Measurements from ENCODE around the gene ABCC5.

ABCC5 gene

DNA sequence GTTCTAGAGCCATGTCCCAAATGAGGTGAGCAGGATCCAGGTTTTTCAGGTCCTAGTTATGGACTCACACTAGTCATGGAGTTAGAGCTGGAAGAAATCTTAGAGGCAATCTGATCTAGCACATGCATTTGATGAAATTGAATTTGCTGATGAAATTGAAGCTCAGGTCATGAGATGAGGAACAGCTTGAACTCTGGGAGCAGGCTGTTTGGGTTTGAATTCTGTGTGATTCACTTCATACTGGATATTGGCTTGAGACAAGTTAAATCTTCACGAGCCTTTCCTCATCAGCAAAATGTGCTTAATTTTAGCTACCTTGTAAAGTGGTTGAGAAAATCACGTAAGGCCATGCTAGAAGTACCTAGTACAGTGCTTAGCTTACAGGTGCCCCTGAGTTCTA, 99.5 kb downstream of the ABCC5 start:
- no peak for DNase-seq

DNA sequence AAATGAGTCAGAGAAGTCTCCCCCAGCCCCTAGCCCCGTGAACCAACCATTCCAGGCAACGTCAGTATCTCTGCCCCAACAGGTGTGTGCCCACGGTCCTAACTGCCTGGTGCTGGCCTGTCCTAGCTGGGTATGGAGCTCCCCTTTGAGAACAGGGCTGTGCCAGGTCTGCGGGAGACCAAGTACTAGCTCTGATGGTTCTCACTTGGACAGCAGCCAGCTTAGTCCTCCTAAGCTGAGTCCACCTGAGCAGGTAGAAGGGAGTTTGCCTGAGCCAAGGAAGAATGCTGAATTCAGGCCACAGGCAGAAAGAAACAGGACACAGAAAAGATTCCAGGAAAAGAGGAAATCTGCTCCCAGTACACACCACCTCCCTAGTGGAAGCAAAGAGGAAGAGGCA, 99.9 kb downstream of the ABCC5 start:
- DNase-seq: no peak

DNA sequence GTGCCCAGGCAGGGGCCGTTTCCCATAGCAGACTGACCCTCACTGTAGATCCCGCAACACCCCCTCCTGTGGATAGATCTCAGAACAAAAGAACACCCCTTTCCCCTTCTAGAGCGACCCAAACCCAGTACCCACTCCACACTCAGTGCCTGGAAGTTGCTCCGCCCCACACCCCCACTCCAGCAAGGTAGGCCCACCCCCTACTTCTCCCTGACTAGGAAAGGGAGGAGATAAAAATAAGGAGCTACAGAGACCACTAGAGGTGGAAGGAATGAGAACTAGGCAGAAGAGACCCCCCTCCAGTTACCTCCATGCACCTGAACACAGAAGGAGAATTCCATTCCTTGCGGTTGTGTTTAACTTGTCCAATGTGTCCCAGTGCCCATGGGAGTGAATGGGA, 102.8 kb downstream of the ABCC5 start:
- no peak for DNase-seq

DNA sequence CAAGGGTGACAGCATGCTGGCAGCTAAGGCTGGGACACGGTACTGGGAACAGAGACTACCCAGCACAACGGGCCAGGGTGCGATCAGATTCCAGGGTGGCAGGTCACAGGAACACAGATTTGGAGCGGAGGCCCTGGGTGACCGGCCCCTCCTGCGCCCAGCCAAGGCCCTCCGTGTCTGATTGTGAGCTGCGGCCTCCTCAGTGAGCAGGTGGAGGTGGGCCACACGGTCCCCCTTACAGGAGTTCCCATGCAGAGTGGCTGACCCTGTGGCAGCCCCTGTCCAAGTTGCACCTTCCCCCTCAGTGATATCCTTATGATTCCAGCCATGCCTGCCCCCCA, 104.1 kb downstream of the ABCC5 start:
- DNase-seq: no peak

DNA sequence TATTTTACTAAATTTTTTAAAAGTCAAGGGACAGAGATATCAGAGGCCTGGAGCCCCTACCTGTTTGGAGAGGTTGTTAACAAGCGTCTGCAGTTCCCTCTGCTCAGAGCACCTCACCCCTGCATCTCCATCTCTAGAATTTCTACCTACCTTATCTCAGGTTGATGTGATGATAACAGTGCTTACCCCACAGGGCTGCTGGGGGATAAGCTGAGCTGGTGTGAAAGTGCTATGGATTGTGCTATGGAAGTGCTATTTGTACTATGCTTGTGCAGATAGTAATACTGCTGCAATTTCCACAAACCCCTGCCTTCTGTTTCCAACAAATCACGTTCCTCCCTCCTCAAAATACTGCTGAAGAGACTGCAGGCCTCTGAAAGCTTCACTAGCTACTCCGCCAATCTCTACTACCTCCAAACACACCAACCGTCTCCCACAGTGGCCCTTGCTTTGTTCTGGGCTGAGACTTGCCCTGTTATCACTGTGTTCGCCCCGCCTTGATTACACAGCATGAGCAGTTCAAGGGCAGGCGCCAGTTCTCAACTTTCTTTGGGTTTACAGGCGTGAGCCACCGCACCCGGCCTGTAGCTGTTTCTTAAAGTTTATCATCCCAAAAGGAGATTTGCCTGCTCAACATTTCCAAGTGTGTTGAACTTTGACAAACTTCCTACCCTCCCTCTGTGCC, 104.6 kb downstream of the ABCC5 start:
- DNase-seq: no peak

DNA sequence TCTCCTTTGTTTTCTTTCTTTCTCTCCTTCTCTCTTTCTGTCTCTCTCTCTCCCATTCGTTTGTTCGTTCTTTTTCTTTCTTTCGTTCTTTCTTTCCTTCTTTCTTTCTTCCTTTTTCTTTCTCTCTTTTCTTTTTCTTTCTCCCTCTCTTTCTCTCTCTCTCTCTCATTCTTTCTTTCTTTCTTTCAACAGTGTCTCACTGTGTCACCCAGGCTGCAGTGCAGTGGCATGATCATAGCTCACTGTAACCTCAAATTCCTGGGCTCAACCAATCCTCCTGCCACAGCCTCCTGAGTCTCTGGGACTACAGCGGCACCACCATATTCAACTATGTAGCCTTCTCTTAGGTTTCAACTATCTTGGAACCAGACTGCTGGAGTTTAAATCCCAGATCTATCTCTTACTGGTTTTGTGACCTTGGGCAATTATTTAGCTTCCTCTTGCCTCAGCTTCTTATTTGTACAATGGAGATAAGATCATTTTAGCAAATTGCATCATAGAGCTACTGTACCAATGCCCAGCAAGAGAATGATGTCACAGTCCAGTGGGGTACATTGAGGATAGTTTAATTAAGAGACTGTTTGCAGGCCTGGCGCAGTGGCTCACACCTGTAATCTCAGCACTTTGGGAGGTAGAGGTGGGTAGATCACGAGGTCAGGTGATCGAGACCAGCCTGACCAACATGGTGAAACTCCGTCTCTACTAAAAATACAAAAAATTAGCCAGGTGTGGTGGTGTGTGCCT, 105.7 kb downstream of the ABCC5 start:
- no peak for DNase-seq

DNA sequence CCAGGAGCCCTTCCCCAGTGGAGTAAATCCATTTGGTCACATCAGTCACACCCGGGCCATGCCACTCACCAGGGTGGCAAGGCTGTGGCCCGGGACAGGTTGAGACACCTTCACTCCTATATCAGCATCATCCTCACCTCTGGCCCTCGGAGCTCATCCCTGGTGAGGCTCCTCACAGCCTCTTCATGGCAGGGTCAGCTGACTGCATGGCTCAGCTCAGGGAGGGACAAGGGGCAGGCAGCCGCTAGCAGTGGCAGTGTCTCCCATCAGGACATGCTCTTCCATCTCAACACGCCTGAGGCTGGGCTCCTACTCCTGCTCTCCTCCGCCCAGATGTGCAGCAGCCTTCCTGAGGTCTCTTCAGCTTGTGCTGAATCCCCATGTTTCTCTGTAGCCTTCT, 106.6 kb downstream of the ABCC5 start:
- DNase-seq: no peak

DNA sequence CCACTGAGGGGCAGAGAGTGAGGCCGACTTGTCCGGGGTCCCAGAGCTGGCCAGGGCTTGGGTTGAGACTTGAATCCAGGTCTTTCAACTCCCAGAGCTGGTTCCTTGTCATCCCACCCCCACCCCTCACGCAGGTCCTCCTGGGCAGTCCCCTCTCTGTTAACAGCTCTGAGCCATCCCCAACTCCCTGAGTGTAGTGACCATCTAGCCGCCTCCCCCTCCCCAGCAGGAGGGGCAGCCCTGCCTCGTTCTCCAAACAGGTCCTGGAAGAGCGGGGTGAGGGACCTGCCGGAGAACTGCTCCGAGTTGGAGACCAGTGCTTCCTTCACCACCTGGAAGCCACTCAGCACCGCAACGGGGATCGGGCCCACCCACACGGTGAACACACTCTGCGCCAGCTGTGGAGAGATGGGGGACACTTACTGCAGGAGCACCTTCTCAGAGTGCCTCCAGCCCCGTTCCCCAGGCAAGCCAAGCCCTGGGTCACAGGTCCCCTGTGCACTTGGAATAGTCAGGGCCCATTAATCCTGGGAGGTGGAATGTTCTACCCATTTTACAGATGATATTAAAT, 108.6 kb downstream of the ABCC5 start:
- DNase-seq: no peak

DNA sequence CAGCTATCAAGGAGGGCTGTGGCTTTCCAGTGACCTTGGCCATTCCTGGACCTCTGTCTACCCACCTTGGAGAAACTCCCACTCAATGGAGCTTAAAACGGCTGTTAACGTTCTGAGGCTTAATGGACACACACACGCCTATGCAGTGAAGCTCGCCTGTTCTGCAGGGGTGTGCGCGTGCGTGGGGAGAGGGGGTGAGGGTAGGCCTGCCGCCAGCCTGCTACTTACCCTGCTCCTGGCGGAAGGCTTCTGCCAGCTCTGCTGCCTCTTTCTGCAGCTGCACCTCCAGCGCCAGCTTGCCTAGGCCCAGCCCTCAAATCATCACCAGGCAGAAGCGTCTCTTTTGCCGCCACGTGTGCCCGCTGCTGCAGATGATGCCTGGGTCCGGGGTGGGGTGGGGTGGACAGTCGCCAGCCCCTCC, 109.8 kb downstream of the ABCC5 start:
- no peak for DNase-seq

DNA sequence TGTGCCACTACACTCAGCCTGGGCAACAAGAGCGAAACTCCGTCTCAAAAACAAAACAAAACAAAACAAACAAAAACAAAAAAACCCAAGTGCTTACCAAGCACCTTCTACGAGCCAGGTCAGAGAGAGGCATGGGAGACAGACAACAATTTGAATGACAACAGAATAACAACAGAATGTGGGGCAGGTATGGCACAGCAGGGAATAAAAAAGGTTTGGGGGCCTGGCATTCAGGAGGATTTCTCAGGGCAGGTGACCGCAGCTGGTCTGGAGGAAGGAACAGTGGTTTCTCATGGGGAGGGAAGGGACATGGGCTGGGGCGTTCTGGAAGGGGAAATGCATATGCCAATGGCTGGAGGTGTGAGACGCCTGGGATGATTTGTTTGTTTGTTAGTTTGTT, 110.5 kb downstream of the ABCC5 start:
- DNase-seq: no peak

DNA sequence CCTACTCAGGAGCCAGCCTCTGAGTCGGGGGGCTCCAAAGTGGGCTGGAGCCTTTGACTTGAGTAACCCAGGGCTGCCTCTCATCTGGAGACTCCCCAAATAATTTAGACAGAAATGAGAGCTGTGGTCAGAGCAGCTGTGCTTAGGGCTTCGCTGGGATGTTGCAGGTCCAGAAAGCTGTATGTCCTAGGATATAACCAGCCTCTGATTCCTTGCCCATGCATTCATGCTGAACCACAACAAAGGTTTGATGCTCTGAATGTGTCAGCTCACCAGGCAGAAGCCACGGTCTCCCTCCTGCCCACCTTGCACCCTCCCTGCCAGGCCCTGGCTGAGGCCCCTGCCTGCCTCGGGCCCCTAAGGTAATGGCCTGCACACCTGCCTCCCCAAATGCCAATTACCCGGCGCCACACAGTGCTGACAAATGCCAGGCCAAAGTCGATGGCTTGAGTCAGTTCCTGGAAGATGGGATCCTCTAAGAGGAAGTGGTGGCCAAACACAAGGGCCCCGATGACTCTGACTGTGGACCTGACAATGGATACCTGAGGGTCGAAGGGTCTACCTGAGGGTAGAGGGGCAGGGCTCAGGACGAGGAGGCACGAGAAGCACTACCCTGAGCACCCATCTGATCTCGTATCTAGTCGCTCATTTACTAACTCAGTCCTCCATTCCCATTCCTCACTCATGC, 111.3 kb downstream of the ABCC5 start:
- DNase-seq: no peak

DNA sequence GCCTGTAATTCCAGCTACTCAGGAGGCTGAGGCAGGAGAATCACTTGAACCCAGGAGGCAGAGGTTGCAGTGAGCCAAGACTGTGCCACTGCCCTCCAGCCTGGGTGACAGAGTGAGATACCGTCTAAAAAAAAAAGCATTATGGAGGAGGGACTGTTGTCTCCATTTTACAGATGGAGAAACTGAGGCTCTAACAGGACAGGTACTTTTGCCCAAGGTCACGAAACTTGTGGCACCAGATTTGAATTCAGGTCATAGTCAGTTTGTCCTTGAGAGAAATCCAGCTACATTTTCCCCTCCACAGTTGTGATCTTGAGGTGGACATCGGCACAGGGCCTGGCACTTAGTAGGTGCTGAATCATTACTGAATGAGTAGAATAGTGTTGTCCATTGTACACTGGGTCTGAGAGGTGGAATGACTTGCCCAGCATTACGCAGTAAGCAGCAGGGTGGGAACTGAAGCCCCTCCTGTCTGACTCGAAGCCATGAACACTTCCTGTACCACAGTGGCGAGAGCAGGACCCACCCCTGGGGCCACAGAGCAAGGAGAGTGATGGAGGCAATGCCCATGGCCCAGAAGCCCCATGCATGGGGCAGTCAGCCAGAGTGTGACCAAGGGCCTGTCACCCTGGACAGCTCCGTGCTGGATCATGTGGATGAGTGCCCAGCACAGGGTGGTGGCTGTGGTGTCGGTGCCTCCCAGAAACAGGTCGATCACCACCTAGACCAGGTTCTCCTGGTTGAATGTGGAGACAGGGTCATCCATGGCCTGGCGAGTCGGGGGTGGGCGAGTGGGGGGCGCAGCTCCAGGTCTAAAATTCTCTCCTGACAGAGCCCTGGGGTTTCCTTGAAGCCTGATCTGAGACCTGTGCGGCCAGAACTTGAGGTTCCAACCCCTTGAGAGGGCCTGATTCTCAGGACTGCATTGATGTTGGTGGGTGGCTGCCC, 112.6 kb downstream of the ABCC5 start:
- no peak for DNase-seq

DNA sequence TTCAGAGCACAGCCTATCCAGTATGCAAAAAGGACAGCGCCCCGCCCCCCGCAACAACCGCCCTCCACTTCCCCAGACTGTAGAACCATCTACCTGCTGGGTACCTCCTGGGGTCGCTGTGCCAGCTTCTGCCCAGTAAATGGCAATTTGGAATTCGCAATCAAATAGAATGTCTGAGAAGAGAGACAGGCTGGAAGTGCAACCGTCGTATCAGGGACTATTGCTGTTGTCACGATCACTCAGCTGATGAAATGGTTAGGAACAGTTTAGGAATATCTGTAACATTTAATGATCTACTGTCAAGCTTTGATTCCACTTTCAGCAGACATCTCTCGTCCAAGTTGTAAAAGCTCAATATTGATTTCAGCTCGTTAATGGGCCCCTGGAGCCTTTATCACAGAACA, 119.7 kb downstream of the ABCC5 start:
- no peak for DNase-seq

DNA sequence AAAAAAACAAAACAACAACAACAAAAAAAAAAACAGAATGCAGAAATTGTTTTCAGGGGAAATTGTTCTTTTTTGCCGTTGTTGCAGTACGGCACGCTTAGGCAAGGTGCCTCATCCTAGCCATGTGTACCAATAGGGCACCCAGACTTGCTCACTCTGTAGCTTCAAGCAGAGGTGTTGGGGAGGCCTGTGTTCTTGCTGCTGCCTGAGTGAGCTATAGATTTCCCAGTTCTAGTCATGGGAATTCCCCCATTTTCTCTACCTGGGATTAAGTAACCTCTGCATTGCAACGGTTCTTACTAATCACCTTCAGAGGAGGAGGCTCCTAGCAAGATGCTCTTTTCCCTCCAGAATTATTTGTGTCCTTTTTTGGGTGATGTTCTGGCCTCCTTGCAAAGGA, 120.1 kb downstream of the ABCC5 start:
- DNase-seq: no peak

DNA sequence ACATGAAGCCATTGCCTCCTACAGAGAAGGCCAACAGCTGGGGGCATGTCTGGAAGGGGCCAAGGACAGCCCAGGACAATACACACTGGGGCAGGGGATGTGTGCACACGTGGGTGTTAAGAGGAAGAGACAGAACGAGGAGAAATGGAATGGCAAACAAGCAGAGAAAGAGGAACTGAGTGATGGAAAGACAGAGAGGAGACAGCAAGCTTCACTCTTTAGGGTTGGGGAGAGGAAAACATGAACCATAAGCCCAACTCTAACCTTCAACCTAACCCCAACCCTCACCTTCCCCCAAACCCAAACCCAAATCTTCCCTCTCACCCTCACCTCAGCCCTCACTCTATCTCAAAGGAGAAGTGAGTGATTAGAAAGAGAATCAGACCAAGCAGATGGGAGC, 121.1 kb downstream of the ABCC5 start:
- DNase-seq: no peak

DNA sequence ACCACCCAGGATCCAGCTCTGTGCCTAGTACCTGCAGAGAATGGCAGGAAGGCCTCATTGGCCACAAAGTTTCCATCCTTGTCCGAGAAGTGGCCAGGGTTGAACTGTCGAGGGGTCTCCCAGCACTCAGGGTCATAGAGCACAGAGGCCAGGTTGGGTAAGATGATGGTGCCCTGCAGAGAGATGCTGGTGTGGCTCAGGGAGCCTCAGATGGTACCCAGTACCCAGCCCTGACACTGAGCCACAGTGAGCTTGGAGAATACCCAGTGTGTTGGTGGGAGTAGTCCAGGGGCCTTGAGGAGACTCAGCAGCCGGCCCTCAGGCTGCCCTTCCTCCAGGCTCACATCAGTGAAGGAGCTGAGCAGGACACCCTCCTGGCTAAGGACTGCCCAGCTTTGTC, 121.5 kb downstream of the ABCC5 start:
- no peak for DNase-seq

DNA sequence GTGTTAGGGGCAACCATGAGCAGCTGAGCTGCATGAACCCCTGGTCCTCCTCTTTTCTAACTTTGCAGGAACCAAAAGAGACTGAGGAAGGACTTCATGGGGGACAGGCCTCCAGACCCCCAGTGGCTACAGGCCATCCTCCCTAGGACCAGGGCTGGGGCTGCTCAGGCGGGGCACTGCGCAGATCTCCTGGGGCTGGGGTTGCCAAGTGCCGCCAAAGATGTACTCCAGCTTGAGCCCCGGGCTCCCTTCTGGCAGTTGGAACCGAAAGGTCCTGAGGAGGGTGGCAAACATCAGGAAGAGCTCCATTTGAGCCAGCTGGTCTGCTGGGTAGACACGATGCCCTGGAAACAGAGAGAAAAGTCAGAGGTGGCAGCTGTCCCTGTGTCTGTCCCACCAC, 121.9 kb downstream of the ABCC5 start:
- DNase-seq: no peak

DNA sequence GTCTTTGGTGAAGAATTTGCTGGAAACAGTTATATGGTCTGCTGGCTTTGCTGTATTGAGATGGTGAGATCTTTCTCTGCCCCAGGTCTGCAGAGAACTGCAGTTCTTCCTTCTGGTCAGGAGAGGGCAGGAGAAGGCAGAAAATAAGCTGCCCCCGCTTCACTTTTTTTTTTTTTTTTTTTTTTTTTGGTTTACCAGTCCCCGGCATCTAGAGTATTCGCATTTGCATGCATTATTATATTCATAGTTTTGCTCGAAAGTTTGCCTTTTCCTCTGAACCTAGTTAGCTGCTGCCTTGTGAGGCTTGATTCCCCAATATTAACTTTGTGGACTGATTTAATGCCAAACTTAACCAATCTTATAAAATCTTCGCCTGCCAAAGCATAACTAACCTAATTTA, 122.4 kb downstream of the ABCC5 start:
- DNase-seq: peak; percentile 49

DNA sequence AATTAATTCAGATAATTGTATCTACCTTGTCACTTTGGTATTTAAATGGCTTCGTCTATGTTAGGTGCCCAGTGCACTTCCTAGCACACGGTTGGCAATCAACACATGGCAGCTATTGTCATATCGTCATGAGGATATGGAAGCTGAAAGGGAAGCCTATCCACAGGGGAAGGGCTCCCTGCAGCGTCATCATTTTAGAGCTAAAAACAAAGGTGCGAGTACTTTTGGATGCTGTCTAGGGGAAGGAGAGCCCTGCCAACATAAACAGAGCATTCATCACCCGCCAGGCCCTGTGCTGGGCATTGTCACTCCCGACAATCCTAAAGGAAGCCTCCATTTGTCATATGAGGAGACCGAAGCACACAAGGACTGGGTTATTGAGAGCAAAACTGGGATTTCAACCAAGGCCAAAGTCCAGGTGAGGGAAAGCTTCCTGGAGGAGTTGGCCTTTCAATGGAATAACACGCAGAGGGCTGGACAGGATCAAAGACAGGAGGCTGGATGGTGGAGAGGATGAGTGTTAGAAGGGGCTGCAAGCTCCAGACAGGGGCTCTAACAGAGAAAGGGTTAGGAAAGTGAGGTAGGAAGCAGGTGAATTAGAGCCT, 125.0 kb downstream of the ABCC5 start:
- no peak for DNase-seq

DNA sequence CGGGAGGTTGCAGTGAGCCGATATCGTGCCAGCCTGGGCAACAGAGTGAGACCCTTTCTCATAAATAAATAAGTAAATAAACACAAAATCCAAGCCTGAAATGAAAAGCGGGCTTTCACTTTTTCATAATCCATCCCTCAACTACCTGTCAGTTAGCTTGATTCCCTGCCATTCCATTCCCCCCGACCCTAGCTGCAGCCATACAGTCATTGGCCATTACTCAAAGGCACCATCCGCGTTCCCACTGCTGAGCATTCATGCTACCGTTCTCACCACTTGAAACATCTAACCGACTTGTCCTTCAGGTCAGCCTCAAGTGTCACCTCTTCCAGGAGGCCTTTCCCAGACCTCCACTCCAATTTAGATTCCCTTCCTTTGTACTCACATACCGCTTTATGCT, 131.9 kb downstream of the ABCC5 start:
- DNase-seq: no peak

DNA sequence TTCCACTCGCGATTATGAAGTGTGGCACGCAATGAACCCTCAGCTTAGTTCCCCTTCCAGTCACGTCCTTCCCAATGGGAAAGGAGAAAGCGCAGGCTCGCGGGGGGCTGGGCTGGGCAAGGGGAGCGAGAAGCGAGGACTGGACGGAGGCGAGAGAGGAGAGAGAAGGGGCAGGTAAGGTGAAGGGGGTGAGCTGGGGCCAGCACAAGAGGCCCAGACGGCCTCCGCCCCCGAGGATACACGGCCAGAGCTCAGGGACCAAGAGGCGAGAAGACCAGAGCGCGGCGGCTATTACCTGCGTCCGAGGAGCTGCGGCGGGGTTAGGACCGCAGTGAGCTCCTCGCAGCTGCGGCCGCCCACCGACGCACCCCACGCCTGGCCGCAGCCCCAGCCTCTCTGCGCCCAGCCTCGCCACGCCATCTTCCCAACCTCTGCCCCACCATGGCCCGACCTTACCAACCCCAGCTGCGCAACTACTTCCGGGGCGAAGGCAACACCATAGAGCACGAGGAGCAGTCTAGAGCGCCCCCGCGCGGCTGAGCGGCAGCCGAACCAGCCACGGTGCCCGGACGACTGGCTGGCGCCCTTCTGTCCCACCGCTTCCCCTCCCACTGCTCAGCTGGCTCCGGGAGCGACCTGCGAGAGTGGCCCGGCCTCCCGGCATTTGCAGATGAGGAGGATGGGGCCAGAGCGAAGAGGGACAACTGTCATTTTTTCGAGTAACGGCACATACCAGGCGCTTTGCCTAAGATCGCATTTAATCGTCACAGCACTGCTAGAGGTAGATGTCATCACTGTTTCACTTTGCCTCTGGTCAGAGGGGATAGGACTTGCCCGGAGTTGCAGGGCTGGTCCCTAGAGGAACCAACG, 133.0 kb downstream of the ABCC5 start, which contains the start of gene PARL:
Gene PARL (minus strand): TSS at position 454 of the 870 bp plus-strand sequence. CDS start 34 bp downstream, at position 420.
- peak; percentile 91 for DNase-seq

Measured in NCI-H2171 (cell line).